ENCODE measurements around the gene C17orf107. TPM values are rescaled to one million over a fixed set of nuclear protein-coding genes. Genes with fewer than 3 reads are reported as not detected.

The C17orf107 gene
- total RNA-seq, 2 experiments from 2014 or later = 28.9 to 30.5 TPM

GRCh38 chr17:4938688-4939545 lies 39.6 kb downstream of the C17orf107 start:
- H3K4me1 Mint-ChIP-seq (ENCODE audit: low read depth) = peaks cover 58% of the 10 kb centered on the region
- ChIA-PET CTCF (interaction anchor here (0.5 to 2.0 kb wide), 7 partner anchors 28 to 500 kb away, joined by 3 to 14 read pairs (median 4); partner anchors contain the start of genes C1QBP, CAMTA2, CHRNE and SPAG7), POLR2A (interaction anchor here (0.9 to 6.2 kb wide), 20 partner anchors 10 to 795 kb away, joined by 3 to 195 read pairs (median 8); partner anchors contain the start of genes C17orf107, CAMTA2, CHRNE and CYB5D2)
- peak overlapping the region; percentile 99 for H3K4me3 Mint-ChIP-seq
- intact Hi-C loops (cut with DNase I, micrococcal nuclease) = loop anchor here in 1 of 2 experiments (2.0 kb wide), 2 partner anchors 30 to 60 kb away; no protein-coding TSS in a partner anchor
- TF ChIP-seq, protein P1, sequence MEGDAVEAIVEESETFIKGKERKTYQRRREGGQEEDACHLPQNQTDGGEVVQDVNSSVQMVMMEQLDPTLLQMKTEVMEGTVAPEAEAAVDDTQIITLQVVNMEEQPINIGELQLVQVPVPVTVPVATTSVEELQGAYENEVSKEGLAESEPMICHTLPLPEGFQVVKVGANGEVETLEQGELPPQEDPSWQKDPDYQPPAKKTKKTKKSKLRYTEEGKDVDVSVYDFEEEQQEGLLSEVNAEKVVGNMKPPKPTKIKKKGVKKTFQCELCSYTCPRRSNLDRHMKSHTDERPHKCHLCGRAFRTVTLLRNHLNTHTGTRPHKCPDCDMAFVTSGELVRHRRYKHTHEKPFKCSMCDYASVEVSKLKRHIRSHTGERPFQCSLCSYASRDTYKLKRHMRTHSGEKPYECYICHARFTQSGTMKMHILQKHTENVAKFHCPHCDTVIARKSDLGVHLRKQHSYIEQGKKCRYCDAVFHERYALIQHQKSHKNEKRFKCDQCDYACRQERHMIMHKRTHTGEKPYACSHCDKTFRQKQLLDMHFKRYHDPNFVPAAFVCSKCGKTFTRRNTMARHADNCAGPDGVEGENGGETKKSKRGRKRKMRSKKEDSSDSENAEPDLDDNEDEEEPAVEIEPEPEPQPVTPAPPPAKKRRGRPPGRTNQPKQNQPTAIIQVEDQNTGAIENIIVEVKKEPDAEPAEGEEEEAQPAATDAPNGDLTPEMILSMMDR (IDR thresholded peaks at IDR 0.05) = no peak
- H3K36me3 Mint-ChIP-seq (ENCODE audit: low read depth) = peaks cover 55% of the 10 kb centered on the region
- DNase-seq (no peak), ATAC-seq (ENCODE audit: poor library complexity) (no peak)
- H3K9me3 Mint-ChIP-seq = no peaks in the 10 kb centered on the region
- Histone ChIP-seq H3K36me3 (ENCODE audit: insufficient read depth, low read length) (peaks cover 44% of the 10 kb centered on the region), H3K4me3 (ENCODE audit: low read length) (peak overlapping the region; percentile 100), H3K4me1 (ENCODE audit: insufficient read depth, low read length) (peaks cover 64% of the 10 kb centered on the region), H3K27me3 (ENCODE audit: control insufficient read depth in 1 of 2, insufficient read depth in 2 of 2, low read length in 2 of 2) (no peaks in the 10 kb centered on the region), H3K27ac (ENCODE audit: low read depth in 1 of 2, low read length in 2 of 2) (peak overlapping the region; percentile 77 to 83), H3K9me3 (ENCODE audit: control insufficient read depth in 1 of 2, insufficient read depth in 1 of 2, low read length in 2 of 2) (no peaks in the 10 kb centered on the region)
- H3K27me3 Mint-ChIP-seq = no peaks in the 10 kb centered on the region
- peak overlapping the region; percentile 90 for H3K27ac Mint-ChIP-seq

DNA sequence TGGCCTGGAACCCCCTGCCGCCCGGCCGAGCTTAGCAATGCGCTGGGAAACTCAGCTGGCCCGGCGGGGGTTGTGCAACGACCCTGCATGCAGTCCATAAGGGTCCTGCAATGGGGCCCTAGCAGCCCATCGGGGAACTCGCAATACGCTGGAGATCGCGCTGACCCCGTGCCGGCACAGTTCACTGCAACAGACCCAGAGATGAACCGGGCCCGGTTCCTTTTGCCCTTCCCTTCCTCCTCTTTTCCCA lies 40.1 kb downstream of the C17orf107 start:
- peak overlapping the region; percentile 99 for H3K4me3 Mint-ChIP-seq
- intact Hi-C loops (cut with DNase I, micrococcal nuclease) = loop anchor here in 1 of 2 experiments (2.0 kb wide), 2 partner anchors 31 to 59 kb away; no protein-coding TSS in a partner anchor
- H3K4me1 ChIP-seq (ENCODE audit: insufficient read depth, low read length) = peaks cover 64% of the 10 kb centered on the region
- ATAC-seq (ENCODE audit: poor library complexity) (no peak), DNase-seq (peak in 2 of 14 experiments; percentile 9 to 10)
- ChIA-PET CTCF (interaction anchor here (1.1 to 2.0 kb wide), 7 partner anchors 28 to 500 kb away, joined by 3 to 14 read pairs (median 4); partner anchors contain the start of genes C17orf107, C1QBP, CAMTA2 and CHRNE), POLR2A (interaction anchor here (0.7 to 6.2 kb wide), 30 partner anchors 10 to 796 kb away, joined by 3 to 195 read pairs (median 6); partner anchors contain the start of genes ARRB2, C17orf107, CAMTA2 and CHRNE)
- H3K27me3 Mint-ChIP-seq = no peaks in the 10 kb centered on the region
- peaks cover 56% of the 10 kb centered on the region for H3K36me3 Mint-ChIP-seq (ENCODE audit: low read depth)
- H3K9me3 Mint-ChIP-seq = no peaks in the 10 kb centered on the region
- peak overlapping the region; percentile 90 for H3K27ac Mint-ChIP-seq
- H3K4me1 Mint-ChIP-seq (ENCODE audit: low read depth) = peaks cover 58% of the 10 kb centered on the region
- H3K9me3 ChIP-seq (ENCODE audit: control insufficient read depth in 1 of 2, insufficient read depth in 1 of 2, low read length in 2 of 2) = no peaks in the 10 kb centered on the region
- H3K36me3 ChIP-seq (ENCODE audit: insufficient read depth, low read length) = peaks cover 47% of the 10 kb centered on the region
- H3K27me3 ChIP-seq (ENCODE audit: control insufficient read depth in 1 of 2, insufficient read depth in 2 of 2, low read length in 2 of 2) = no peaks in the 10 kb centered on the region
- peak overlapping the region; percentile 100 for H3K4me3 ChIP-seq (ENCODE audit: low read length)
- H3K27ac ChIP-seq (ENCODE audit: low read depth in 1 of 2, low read length in 2 of 2) = peak overlapping the region; percentile 77 to 83
- TF ChIP-seq, protein P1 (IDR thresholded peaks at IDR 0.05) = no peak

DNA sequence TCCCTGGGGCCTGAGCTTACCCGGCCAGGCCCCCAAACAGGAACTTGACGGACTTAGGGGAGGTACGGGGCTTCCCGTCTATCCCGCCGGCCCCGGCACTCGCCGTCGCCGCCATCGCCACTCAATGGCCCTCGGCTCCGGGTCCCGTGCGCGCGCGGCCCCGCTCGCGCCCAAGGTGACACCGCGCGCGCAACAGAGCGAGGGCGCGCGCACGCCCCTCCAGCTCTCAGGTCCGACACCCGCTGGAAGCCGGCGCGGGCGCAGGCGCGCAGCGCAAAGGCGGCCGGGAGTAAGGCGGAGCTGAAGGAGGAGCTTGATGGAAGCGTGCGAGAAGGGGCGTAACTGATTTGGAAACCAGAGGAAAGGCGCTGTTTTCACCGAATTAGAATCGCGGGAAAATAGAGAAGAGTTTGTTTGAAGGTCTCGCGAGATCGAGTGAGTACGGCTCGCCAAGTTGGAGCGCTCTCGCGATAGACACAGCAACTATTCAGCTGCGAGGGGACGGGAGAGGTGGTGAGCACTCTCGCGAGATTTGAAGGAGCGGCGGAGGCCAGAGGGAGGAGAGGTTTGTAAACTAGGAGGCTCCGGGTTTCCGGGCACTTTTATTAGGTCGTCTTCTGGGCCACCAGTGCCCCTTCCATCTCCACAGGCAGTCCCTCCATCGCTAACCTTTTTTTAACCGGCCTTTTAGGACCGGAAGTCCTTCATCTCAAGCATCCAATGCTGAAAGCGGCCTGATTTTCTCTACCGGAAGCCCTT lies 40.6 kb downstream of the C17orf107 start, which contains the start of the genes RNF167 and SLC25A11:
TSS of gene RNF167 (plus strand) at position 473 of the 759 bp plus-strand sequence. CDS start 642 bp downstream, outside the sequence.
TSS of gene SLC25A11 (minus strand) at position 251 of the 759 bp plus-strand sequence. CDS start at position 115, 136 bp downstream.
- Histone ChIP-seq H3K9me3 (ENCODE audit: control insufficient read depth in 1 of 2, insufficient read depth in 1 of 2, low read length in 2 of 2) (no peaks in the 10 kb centered on the region), H3K36me3 (ENCODE audit: insufficient read depth, low read length) (peaks cover 52% of the 10 kb centered on the region), H3K4me3 (ENCODE audit: low read length) (peak within 1 kb of the TSS; percentile 100), H3K4me1 (ENCODE audit: insufficient read depth, low read length) (peaks cover 66% of the 10 kb centered on the region), H3K27ac (ENCODE audit: low read depth in 1 of 2, low read length in 2 of 2) (peak within 1 kb of the TSS; percentile 89 to 91), H3K27me3 (ENCODE audit: control insufficient read depth in 1 of 2, insufficient read depth in 2 of 2, low read length in 2 of 2) (no peaks in the 10 kb centered on the region)
- TF ChIP-seq, protein P1 (IDR thresholded peaks at IDR 0.05) = no peak
- H3K4me1 Mint-ChIP-seq (ENCODE audit: low read depth) = peaks cover 59% of the 10 kb centered on the region
- CTCF ChIA-PET = interaction anchor here (1.1 to 2.0 kb wide), 7 partner anchors 27 to 499 kb away, joined by 3 to 14 read pairs (median 4); partner anchors contain the start of genes C17orf107, C1QBP, CAMTA2 and CHRNE
- peak within 1 kb of the TSS; percentile 90 for H3K27ac Mint-ChIP-seq
- intact Hi-C loops (cut with DNase I, micrococcal nuclease) = loop anchor here (1.0 to 5.0 kb wide), 7 partner anchors 8 to 59 kb away; partner anchors contain the start of genes SPAG7 (in 2 of the 2), CAMTA2 (in 1 of the 2), CHRNE (in 1 of the 2) and PFN1 (in 1 of the 2)
- H3K36me3 Mint-ChIP-seq (ENCODE audit: low read depth) = peaks cover 59% of the 10 kb centered on the region
- no peaks in the 10 kb centered on the region for H3K27me3 Mint-ChIP-seq
- peak; percentile 83 for ATAC-seq (ENCODE audit: poor library complexity)
- H3K4me3 Mint-ChIP-seq = peak within 1 kb of the TSS; percentile 99
- POLR2A ChIA-PET = interaction anchor here (0.6 to 6.2 kb wide), 33 partner anchors 9 to 797 kb away, joined by 3 to 195 read pairs (median 5); partner anchors contain the start of genes ARRB2, C17orf107, CAMTA2 and CHRNE
- peak; percentile 91 to 100 (median 95) for DNase-seq
- H3K9me3 Mint-ChIP-seq = no peaks in the 10 kb centered on the region
